Measurements from ENCODE around the gene ZNF618.
"Not testable (repeated sequence)": the region's sequence is repeated elsewhere in the genome, so short reads cannot be mapped to it uniquely, and the experiment has no call there.

The ZNF618 gene

DNA sequence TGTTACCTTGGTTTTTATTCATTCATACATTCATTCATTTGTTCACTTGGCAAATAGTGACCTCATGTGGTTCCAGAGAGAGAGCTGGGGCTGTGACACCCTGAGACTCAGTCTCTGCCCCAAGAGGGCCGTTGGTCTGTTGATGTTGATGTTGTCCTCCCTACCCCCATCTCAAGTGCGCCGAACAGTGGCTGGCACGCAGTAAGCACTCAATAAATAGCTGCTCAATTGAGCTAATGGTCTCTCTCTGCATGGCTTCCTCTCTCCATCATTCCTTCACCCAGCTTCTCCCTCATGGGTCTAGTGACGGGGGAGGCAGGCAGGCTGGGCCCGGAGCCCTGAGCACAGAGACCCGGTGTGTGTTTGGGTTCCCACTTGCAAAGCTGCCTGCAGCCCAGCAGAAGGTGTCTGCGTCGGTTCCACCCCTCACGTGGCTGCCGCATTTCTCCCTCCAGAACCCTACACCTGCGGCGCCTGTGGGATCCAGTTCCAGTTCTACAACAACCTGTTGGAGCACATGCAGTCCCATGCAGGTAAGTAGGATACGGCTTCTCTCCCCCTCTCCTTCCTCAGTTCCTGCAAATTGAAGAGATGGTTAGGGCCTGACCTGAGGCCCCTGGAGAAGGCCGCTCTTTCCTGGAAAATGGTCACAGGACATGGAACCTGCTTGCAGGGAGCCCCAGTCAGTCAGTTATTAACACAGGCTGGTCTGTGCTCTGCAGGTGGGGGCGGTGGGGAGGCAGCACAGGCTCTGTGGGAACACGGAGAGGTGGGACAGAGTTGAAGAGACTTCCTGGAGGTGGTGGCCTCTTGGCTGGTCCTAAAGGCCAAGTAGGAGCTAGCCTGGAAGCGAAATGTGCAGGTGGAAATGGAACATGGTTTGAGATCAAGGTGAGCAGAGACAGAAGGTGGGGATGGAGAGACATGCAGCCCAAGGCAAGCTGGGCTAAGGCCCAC, 160.0 kb downstream of the ZNF618 start:
- Histone ChIP-seq H3K9me3 (ENCODE audit: control insufficient read depth, insufficient read depth, low read depth, low read length) (no peaks in the 10 kb centered on the region), H3K4me3 (ENCODE audit: low read depth, low read length) (no peak overlapping the region), H3K4me1 (ENCODE audit: control insufficient read depth, insufficient read depth, low read length) (peaks cover 12% of the 10 kb centered on the region), H3K27ac (ENCODE audit: low read depth, low read length) (no peak overlapping the region), H3K9ac (ENCODE audit: low read length) (no peak overlapping the region), H3K36me3 (ENCODE audit: control insufficient read depth, insufficient read depth, low read length) (peaks cover 41% of the 10 kb centered on the region), H3K27me3 (ENCODE audit: control insufficient read depth, insufficient read depth, low read length) (no peaks in the 10 kb centered on the region)

DNA sequence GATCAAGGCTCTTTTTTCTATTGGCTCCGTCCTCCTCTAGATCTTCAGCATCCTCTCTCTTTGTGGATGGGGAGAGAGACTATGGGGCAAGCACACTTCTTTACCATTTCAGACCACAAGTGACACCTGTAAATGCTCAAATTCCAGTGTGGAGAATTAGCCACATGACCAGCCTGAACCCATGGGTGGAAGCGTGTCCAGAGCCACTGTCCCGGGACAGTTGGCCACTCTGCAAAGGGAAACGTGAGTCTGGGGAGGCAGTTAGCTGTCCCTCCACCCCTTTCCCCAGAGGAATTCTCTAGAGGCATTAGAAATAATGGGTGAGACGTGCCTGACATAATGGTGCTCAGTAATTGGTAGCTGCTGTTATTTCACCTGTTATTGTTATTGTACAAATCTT, 161.1 kb downstream of the ZNF618 start:
- no peak overlapping the region for H3K9ac ChIP-seq (ENCODE audit: low read length)
- H3K27me3 ChIP-seq (ENCODE audit: control insufficient read depth, insufficient read depth, low read length) = no peaks in the 10 kb centered on the region
- peaks cover 35% of the 10 kb centered on the region for H3K36me3 ChIP-seq (ENCODE audit: control insufficient read depth, insufficient read depth, low read length)
- peaks cover 12% of the 10 kb centered on the region for H3K4me1 ChIP-seq (ENCODE audit: control insufficient read depth, insufficient read depth, low read length)
- no peak overlapping the region for H3K4me3 ChIP-seq (ENCODE audit: low read depth, low read length)
- H3K9me3 ChIP-seq (ENCODE audit: control insufficient read depth, insufficient read depth, low read depth, low read length) = no peaks in the 10 kb centered on the region
- H3K27ac ChIP-seq (ENCODE audit: low read depth, low read length) = no peak overlapping the region

DNA sequence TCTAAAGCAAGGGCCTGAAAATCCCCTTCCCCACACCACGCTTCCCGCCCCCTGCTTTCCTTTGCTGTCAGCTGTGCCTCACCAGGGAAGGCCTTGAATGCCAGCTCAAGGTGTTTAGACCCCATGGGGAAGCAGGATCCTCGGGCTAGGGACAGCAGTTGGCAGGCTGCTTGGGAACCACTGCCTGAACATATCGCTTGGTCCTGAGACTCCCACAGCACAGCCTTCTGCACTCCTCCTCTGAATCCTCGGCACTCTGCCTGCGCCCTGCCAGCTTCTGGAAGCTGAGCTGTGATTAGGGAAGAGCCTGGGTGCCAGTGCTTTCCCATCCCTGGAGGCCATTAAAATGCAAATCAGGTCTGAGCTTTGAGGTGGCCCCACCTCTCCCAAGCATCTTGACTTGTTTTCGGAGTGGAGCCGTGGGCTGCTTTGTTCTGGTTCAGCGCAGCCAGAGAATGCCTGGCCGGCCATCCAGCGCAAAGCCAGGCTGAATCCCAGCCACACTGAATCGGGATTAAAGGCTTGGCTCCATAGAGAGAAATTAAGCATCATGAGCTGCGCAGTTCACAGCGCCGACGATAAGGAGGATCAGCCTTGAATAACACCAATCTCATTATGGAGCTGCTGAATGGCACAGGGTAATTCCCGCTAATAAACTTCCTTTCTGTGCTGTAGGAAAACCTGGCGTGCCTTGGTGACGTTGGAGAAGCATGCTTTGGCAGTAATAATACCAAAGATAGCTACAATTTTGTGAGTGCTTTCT, 162.0 kb downstream of the ZNF618 start:
- Histone ChIP-seq H3K4me3 (ENCODE audit: low read depth, low read length) (no peak overlapping the region), H3K4me1 (ENCODE audit: control insufficient read depth, insufficient read depth, low read length) (peaks cover 12% of the 10 kb centered on the region), H3K27ac (ENCODE audit: low read depth, low read length) (no peak overlapping the region), H3K36me3 (ENCODE audit: control insufficient read depth, insufficient read depth, low read length) (peaks cover 29% of the 10 kb centered on the region), H3K27me3 (ENCODE audit: control insufficient read depth, insufficient read depth, low read length) (no peaks in the 10 kb centered on the region), H3K9me3 (ENCODE audit: control insufficient read depth, insufficient read depth, low read depth, low read length) (no peaks in the 10 kb centered on the region), H3K9ac (ENCODE audit: low read length) (no peak overlapping the region)

DNA sequence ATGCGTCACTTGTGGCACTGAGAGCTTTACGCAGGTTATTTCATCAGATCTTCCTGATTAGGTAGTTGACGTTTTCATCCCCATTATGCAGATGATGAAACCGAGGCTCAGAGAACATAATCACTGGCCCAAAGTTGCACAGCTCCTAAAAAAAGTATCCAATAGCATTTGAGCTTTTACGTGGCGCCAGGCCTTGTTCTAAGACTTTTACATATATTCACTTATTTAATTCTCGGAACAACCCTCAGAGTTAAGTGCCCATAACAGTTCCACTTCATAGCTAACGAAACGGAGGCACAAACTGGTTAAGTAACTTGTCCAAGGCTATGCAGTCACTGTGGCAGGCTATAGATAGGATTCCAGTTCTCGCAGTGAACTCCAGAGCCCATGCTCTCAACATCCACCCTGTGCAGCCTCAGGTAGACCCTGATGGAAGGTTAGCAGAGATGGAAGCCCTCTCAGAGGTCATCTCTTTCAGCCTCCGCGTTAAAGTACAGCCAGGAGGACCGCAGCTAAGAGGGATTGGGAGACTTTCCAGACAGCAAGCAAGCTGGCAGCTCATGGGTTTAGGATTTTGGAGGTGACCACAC, 162.7 kb downstream of the ZNF618 start:
- Histone ChIP-seq H3K9ac (ENCODE audit: low read length) (no peak overlapping the region), H3K9me3 (ENCODE audit: control insufficient read depth, insufficient read depth, low read depth, low read length) (no peaks in the 10 kb centered on the region), H3K4me3 (ENCODE audit: low read depth, low read length) (no peak overlapping the region), H3K27me3 (ENCODE audit: control insufficient read depth, insufficient read depth, low read length) (no peaks in the 10 kb centered on the region), H3K36me3 (ENCODE audit: control insufficient read depth, insufficient read depth, low read length) (peaks cover 26% of the 10 kb centered on the region), H3K27ac (ENCODE audit: low read depth, low read length) (no peak overlapping the region), H3K4me1 (ENCODE audit: control insufficient read depth, insufficient read depth, low read length) (peaks cover 12% of the 10 kb centered on the region)

DNA sequence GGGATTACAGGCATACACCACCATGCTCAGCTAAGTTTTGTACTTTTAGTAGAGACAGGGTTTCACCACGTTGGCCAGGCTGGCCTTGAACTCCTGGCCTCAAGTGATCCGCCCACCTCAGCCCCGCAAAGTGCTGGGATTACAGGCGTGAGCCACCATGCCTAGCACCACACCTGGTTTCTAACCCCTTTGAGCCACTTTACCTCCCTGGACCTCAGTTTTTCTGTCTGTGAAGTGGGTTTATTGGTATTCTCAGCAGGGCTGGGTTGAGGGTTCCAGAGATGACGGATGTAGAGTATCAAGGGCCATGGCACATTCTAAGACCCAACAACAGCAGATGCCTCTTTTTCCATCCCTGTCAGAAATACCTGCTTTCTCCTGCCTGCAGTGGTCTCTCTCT, 163.4 kb downstream of the ZNF618 start:
- H3K36me3 ChIP-seq (ENCODE audit: control insufficient read depth, insufficient read depth, low read length) = peaks cover 22% of the 10 kb centered on the region

DNA sequence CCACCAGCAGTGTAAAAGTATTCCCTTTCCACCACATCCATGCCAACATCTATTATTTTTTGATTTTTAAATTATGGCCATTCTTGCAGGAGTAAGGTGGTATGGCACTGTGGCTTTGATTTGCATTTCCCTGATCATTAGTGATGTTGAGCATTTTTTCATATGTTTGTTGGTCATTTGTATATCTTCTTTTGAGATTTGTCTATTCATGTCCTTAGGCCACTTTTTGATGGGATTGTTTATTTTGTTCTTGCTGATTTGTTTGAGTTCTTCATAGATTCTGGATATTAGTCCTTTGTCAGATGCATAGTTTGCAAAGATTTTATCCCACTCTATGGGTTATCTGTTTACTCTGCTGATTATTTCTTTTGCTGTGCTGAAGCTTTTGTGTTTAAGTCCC, 167.6 kb downstream of the ZNF618 start:
- H3K36me3 ChIP-seq (ENCODE audit: control insufficient read depth, insufficient read depth, low read length) = peaks cover 10% of the 10 kb centered on the region
- not testable (repeated sequence) for H3K27me3 ChIP-seq (ENCODE audit: control insufficient read depth, insufficient read depth, low read length); H3K27ac ChIP-seq (ENCODE audit: low read depth, low read length); H3K9me3 ChIP-seq (ENCODE audit: control insufficient read depth, insufficient read depth, low read depth, low read length); H3K9ac ChIP-seq (ENCODE audit: low read length); H3K4me1 ChIP-seq (ENCODE audit: control insufficient read depth, insufficient read depth, low read length); H3K4me3 ChIP-seq (ENCODE audit: low read depth, low read length)

More for the DNA sequence above, 163.4 kb downstream of the ZNF618 start:
- no peaks in the 10 kb centered on the region for H3K27me3 ChIP-seq (ENCODE audit: control insufficient read depth, insufficient read depth, low read length)
- H3K9me3 ChIP-seq (ENCODE audit: control insufficient read depth, insufficient read depth, low read depth, low read length) = no peaks in the 10 kb centered on the region
- H3K9ac ChIP-seq (ENCODE audit: low read length) = no peak overlapping the region
- no peak overlapping the region for H3K4me3 ChIP-seq (ENCODE audit: low read depth, low read length)
- H3K27ac ChIP-seq (ENCODE audit: low read depth, low read length) = no peak overlapping the region
- peaks cover 12% of the 10 kb centered on the region for H3K4me1 ChIP-seq (ENCODE audit: control insufficient read depth, insufficient read depth, low read length)

DNA sequence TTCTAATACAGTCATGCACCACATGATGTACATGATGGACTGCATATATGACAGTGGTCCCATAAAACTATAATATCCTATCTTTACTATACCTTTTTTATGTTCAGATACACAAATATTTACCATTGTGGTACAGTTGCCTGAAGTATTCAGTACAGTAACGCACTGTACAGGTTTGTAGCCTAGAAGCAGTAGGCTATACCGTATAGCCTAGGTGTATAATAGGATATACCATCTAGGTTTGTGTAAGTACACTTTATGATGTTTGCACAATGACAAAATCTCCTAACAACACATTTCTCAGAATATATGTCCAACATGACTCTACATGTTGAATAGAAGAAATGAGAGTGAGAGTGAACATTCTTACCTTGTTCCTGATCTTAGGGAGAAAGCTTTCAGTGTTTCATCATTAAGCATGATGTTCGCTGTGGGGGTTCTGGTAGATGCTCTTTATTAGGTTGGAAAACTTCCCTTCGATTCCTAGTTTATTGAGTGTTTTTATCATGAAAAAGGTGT, 170.2 kb downstream of the ZNF618 start:
- H3K4me1 ChIP-seq (ENCODE audit: control insufficient read depth, insufficient read depth, low read length) = no peaks in the 10 kb centered on the region
- no peak overlapping the region for H3K4me3 ChIP-seq (ENCODE audit: low read depth, low read length)
- H3K9me3 ChIP-seq (ENCODE audit: control insufficient read depth, insufficient read depth, low read depth, low read length) = no peaks in the 10 kb centered on the region
- no peak overlapping the region for H3K9ac ChIP-seq (ENCODE audit: low read length)
- H3K27me3 ChIP-seq (ENCODE audit: control insufficient read depth, insufficient read depth, low read length) = no peaks in the 10 kb centered on the region
- no peak overlapping the region for H3K27ac ChIP-seq (ENCODE audit: low read depth, low read length)
- peaks cover 26% of the 10 kb centered on the region for H3K36me3 ChIP-seq (ENCODE audit: control insufficient read depth, insufficient read depth, low read length)

DNA sequence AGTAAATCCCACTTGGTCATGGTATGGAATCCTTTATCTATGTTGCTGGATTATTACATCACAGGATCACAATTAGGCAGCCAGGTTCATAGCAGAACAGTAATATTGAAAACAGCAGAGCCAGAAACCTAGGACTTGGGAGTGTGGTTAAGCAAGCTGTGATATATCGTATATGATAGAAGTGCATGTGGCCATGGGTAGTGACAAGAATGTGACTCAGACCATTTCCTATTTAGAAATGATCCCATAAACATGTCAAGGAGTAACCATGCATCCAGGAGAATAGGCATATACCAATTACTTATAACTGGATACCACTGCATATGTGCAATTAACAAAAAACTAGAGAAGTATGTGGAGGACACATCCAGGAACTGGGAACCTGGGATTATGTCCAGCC, 170.8 kb downstream of the ZNF618 start:
- H3K36me3 ChIP-seq (ENCODE audit: control insufficient read depth, insufficient read depth, low read length) = peaks cover 32% of the 10 kb centered on the region
- no peak overlapping the region for H3K9ac ChIP-seq (ENCODE audit: low read length)
- no peak overlapping the region for H3K27ac ChIP-seq (ENCODE audit: low read depth, low read length)
- H3K4me3 ChIP-seq (ENCODE audit: low read depth, low read length) = no peak overlapping the region
- H3K4me1 ChIP-seq (ENCODE audit: control insufficient read depth, insufficient read depth, low read length) = no peaks in the 10 kb centered on the region
- H3K27me3 ChIP-seq (ENCODE audit: control insufficient read depth, insufficient read depth, low read length) = no peaks in the 10 kb centered on the region
- H3K9me3 ChIP-seq (ENCODE audit: control insufficient read depth, insufficient read depth, low read depth, low read length) = no peaks in the 10 kb centered on the region

DNA sequence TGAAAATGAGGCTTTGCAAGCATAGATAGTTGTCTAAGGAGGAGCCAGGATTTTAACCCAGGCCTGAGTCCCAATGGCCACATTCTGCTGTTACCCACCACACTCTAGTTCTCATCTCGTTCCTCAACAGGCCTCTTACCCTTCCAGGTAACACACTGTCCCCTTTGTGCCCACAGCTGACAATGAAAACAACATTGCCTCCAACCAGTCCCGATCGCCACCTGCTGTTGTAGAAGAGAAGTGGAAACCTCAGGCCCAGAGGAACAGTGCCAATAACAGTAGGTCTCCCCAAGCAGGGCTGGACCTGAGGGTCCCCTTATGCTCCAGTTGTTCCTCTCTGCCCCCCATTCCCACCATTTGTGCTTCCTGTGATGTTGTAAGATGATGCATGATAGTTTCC, 171.6 kb downstream of the ZNF618 start:
- Histone ChIP-seq H3K4me3 (ENCODE audit: low read depth, low read length) (no peak overlapping the region), H3K9ac (ENCODE audit: low read length) (no peak overlapping the region), H3K36me3 (ENCODE audit: control insufficient read depth, insufficient read depth, low read length) (peaks cover 39% of the 10 kb centered on the region), H3K27ac (ENCODE audit: low read depth, low read length) (no peak overlapping the region), H3K27me3 (ENCODE audit: control insufficient read depth, insufficient read depth, low read length) (no peaks in the 10 kb centered on the region), H3K4me1 (ENCODE audit: control insufficient read depth, insufficient read depth, low read length) (no peaks in the 10 kb centered on the region), H3K9me3 (ENCODE audit: control insufficient read depth, insufficient read depth, low read depth, low read length) (no peaks in the 10 kb centered on the region)

DNA sequence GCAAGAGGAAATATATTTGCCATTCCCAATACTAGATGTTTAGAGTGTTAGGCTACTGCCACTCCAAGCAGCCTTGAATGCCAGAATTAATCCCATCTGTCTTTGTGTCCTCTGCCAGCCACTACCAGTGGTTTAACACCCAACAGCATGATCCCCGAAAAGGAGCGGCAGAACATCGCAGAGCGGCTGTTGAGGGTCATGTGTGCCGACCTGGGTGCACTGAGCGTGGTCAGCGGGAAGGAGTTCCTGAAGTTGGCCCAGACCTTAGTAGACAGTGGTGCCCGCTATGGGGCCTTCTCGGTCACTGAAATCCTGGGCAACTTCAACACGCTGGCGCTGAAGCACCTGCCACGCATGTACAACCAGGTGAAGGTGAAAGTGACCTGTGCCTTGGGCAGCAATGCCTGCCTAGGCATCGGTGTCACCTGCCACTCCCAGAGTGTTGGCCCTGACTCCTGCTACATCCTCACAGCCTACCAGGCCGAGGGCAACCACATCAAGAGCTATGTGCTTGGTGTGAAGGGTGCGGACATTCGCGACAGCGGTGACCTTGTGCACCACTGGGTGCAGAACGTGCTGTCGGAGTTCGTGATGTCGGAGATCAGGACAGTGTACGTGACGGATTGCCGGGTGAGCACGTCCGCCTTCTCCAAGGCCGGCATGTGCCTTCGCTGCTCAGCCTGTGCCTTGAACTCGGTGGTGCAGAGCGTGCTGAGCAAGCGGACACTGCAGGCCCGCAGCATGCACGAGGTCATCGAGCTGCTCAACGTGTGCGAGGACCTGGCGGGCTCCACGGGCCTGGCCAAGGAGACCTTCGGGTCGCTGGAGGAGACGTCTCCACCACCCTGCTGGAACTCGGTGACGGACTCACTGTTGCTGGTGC, 172.7 kb downstream of the ZNF618 start:
- Histone ChIP-seq H3K27ac (ENCODE audit: low read depth, low read length) (no peak overlapping the region), H3K4me1 (ENCODE audit: control insufficient read depth, insufficient read depth, low read length) (no peaks in the 10 kb centered on the region), H3K9me3 (ENCODE audit: control insufficient read depth, insufficient read depth, low read depth, low read length) (no peaks in the 10 kb centered on the region), H3K27me3 (ENCODE audit: control insufficient read depth, insufficient read depth, low read length) (no peaks in the 10 kb centered on the region), H3K9ac (ENCODE audit: low read length) (no peak overlapping the region), H3K4me3 (ENCODE audit: low read depth, low read length) (no peak overlapping the region), H3K36me3 (ENCODE audit: control insufficient read depth, insufficient read depth, low read length) (peaks cover 44% of the 10 kb centered on the region)
